ENCODE data around the gene SLC1A7.

GRCh38 chr1:53071915-53072314, 70.5 kb downstream of the SLC1A7 start:
- TF ChIP-seq CTCF (IDR thresholded peaks at IDR 0.05): no peak
- TF ChIP-seq EP300 (IDR thresholded peaks at IDR 0.05): no peak

Measured in stomach (tissue), 4 donors.